Breast epithelium (tissue), 3 donors: ENCODE measurements around the gene TRPV2.

Experiments
- POLR2A ChIP-seq: fragments of 450-650 bp; IDR thresholded peaks from one replicate; pipeline ENCODE4 v1.6.1; 2016; ENCODE audit warnings: antibody characterized with exemption, mild to moderate bottlenecking, moderate library complexity
- POLR2AphosphoS5 ChIP-seq, 3 donors: sonication (generic); formaldehyde crosslinking; IDR thresholded peaks; one replicate each; pipeline ENCODE4 v1.6.1; 2017; ENCODE audit warnings: antibody characterized with exemption in 3 of 3
- TF ChIP-seq, protein P1 (sequence below), 3 donors: fragments of 450-650 bp; IDR thresholded peaks; one replicate each; pipeline ENCODE4 v1.5.1; 2016 to 2017; ENCODE audit warnings: antibody characterized with exemption in 3 of 3, mild to moderate bottlenecking in 3 of 3, moderate library complexity in 3 of 3

DNA sequence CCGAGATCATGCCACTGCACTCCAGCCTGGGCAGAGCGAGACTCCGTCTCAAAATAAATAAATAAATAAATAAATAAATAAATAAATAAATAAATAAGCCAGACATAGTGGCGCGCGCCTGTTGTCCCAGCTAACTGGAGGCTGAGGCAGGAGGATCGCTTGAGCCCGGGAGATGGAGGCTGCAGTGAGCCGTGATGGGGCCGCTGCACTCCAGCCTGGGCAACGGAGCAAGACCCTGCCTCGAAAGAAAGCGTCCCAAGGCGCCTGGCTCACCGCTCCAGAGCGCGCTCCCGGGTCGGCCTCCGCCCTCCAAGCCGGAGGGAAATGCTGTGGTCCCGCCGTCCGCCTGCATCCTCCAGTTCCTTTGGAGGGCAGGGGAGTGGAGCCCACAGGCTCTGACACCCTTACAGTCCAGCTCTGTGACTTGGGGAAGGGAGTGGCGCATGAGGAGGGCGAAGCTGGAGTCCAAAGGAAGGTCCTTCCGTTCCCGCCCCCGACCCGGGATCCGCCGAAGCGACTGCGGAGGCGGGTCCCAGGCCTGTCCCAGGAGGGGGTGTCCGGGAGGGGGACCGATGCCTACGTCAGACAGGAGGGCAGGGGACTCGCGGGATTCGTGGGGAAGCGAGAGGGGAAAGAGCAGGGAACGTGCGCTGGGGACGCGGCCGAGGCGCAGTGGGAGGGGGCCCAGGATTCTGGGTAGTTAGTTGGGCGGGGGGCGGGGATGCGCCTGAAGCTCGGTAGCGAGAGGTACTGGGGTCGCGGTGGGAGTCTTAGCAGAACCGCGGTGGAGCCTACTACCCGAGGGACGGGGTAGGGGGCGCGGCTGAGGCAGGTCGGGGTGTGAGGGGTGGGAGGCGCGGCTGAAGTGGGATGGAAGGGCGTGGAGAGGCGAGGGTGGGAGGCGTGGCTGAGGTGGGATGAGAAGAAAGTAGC, 8.4 kb upstream of the TRPV2 start:
- TF ChIP-seq, protein P1, sequence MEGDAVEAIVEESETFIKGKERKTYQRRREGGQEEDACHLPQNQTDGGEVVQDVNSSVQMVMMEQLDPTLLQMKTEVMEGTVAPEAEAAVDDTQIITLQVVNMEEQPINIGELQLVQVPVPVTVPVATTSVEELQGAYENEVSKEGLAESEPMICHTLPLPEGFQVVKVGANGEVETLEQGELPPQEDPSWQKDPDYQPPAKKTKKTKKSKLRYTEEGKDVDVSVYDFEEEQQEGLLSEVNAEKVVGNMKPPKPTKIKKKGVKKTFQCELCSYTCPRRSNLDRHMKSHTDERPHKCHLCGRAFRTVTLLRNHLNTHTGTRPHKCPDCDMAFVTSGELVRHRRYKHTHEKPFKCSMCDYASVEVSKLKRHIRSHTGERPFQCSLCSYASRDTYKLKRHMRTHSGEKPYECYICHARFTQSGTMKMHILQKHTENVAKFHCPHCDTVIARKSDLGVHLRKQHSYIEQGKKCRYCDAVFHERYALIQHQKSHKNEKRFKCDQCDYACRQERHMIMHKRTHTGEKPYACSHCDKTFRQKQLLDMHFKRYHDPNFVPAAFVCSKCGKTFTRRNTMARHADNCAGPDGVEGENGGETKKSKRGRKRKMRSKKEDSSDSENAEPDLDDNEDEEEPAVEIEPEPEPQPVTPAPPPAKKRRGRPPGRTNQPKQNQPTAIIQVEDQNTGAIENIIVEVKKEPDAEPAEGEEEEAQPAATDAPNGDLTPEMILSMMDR (IDR thresholded peaks at IDR 0.05), result no peak
- TF ChIP-seq POLR2AphosphoS5 (IDR thresholded peaks at IDR 0.05) (no peak), POLR2A (no peak)
